ENCODE results near the gene CRYGN. TPM values are rescaled to one million over a fixed set of nuclear protein-coding genes. Genes with fewer than 3 reads are reported as not detected.
A peak's percentile ranks its signal among the peaks of the same experiment; 100 is the strongest.

Gene CRYGN
- total and polyA plus RNA-seq, 2 of the 13 experiments (the other 11 are each of a cell fraction or from before 2014, with no cell fraction given): 0.11 TPM; not detected in 1

DNA sequence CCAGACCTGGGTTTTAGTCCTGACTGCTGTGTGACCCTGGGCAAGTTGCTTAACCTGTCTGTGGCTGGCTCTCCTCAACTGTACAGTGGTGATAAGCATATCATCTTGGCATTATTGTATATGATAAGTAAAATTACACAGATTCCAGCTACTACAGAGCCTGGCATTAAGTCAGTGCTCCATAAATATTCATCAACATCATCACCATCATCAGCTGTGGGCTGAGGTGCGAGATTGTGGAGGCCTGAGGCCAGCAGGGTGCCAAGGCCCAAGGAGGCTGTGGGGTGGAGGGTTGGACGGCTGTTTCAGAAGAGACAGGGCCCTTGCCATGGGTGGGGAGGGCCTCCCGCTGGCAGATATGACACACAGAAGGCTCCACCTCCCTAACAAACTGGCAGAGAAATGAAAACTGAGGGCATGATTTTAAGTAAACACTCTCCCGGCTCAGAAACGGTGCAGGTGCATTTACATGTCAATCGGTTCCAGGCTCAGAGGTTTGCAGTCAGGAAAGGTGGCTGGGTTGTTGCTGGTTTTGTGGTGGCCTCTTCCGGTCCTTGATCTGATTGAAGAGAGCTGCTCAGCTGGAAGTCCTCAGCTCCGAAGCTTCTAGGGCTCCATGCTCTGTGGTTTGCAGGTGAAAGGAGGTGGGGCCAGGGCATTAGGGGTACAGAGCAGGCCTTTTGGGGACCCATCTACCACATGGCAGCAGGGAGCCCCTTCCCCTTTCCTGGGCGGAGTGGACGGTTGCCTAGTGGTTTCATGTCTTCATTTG lies 10.2 kb downstream of the CRYGN start:
- in situ Hi-C loops (cut with HindIII; ENCODE audit: extremely low pct_ligation_motif_present, low pct_unique_long_range_greater_than_20kb) (no loop called here), intact Hi-C loops (cut with micrococcal nuclease; ENCODE audit: unreplicated experiment) (no loop called here)
- Histone ChIP-seq H3K36me3 (replicated peaks in 1 of 2; ENCODE audit: control insufficient read depth in 1 of 2, insufficient read depth in 2 of 2, low read length in 2 of 2) (no peaks in the 10 kb centered on the region), H3K27ac (ENCODE audit: extremely low read length, insufficient read depth, low read length) (no peak overlapping the region), H3K27me3 (ENCODE audit: control insufficient read depth in 1 of 2, insufficient read depth in 2 of 2, low read length in 2 of 2) (peaks cover 6 to 56% of the 10 kb centered on the region in 2 experiments), H3K79me2 (ENCODE audit: insufficient read depth, low read length) (no peaks in the 10 kb centered on the region), H3K4me3 (replicated peaks in 1 of 3; ENCODE audit: insufficient read depth in 1 of 3, low read depth in 2 of 3, low read length in 3 of 3) (no peak overlapping the region), H3K9me3 (ENCODE audit: low read length) (no peaks in the 10 kb centered on the region), H4K20me1 (ENCODE audit: insufficient read depth, low read length) (peaks cover 2% of the 10 kb centered on the region; the same call in 1 of the 2 replicates), H3K4me1 (ENCODE audit: insufficient read depth, low read length) (no peaks in the 10 kb centered on the region), H2AFZ (ENCODE audit: low read length) (no peak overlapping the region), H3K4me2 (ENCODE audit: low read depth, low read length) (no peak overlapping the region), H3K9ac (ENCODE audit: insufficient read depth, low read depth, low read length) (no peak overlapping the region)
- peak; percentile 21; the same call in 1 of the 2 replicates for TF ChIP-seq ZNF768 (CRISPR knock-in tag; IDR thresholded peaks at IDR 0.05)
- no peak for TF ChIP-seq ZIK1 (CRISPR knock-in tag; IDR thresholded peaks at IDR 0.05; ENCODE audit: borderline replicate concordance, low read depth)
- no TSS peak for BruUV-seq (replicated peaks)
- CTCF ChIA-PET (ENCODE audit: low intra/inter-chr PET ratio, low total read pairs): no interaction called here
- POLR2A ChIA-PET: no interaction called here
- FAIRE-seq (no peak), DNase-seq (ENCODE audit: low spot score) (no peak), ATAC-seq (no peak)
- WGBS (ENCODE audit: low lambda C conversion rate): 34% methylated on average over 7 of the region's 10 CpGs

DNA sequence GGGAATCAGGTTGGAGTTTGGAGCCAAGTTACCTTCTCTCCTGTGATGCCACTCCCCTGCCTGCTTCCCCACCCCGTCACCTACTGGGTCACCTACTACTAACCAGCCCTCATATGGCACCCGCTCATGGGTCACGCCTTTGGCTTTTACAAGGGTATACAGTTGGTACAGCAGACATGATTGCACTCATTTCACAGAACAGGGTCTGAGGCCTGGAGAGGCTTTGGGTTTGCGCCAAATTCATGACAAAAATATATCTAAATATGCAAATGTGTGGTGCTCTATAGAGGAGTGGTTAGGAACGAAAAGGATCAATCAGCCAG lies 10.7 kb downstream of the CRYGN start:
- no peaks in the 10 kb centered on the region for H3K4me1 ChIP-seq (ENCODE audit: insufficient read depth, low read length)
- H3K4me3 ChIP-seq (replicated peaks in 1 of 3; ENCODE audit: insufficient read depth in 1 of 3, low read depth in 2 of 3, low read length in 3 of 3): no peak overlapping the region
- ChIA-PET CTCF (ENCODE audit: low intra/inter-chr PET ratio, low total read pairs) (no interaction called here), POLR2A (no interaction called here)
- H2AFZ ChIP-seq (ENCODE audit: low read length): no peak overlapping the region
- H3K9me3 ChIP-seq (ENCODE audit: low read length): no peaks in the 10 kb centered on the region
- FAIRE-seq (no peak), ATAC-seq (no peak), DNase-seq (ENCODE audit: low spot score) (no peak)
- intact Hi-C loops (cut with micrococcal nuclease; ENCODE audit: unreplicated experiment): no loop called here
- TF ChIP-seq MLLT10 (CRISPR knock-in tag; IDR thresholded peaks at IDR 0.05) (no peak), SUZ12 (IDR thresholded peaks at IDR 0.05; ENCODE audit: low read depth, low read length) (no peak), SP5 (CRISPR knock-in tag; IDR thresholded peaks at IDR 0.05; ENCODE audit: borderline replicate concordance, low read depth) (no peak), ZKSCAN5 (CRISPR knock-in tag; IDR thresholded peaks at IDR 0.05) (no peak), HCFC1 (IDR thresholded peaks at IDR 0.05; ENCODE audit: low read depth, low read length) (no peak)
- BruUV-seq (replicated peaks): no TSS peak
- H4K20me1 ChIP-seq (ENCODE audit: insufficient read depth, low read length): peaks cover 2% of the 10 kb centered on the region; the same call in 1 of the 2 replicates
- H3K36me3 ChIP-seq (replicated peaks in 1 of 2; ENCODE audit: control insufficient read depth in 1 of 2, insufficient read depth in 2 of 2, low read length in 2 of 2): no peaks in the 10 kb centered on the region
- no peaks in the 10 kb centered on the region for H3K79me2 ChIP-seq (ENCODE audit: insufficient read depth, low read length)
- no peak overlapping the region for H3K9ac ChIP-seq (ENCODE audit: insufficient read depth, low read depth, low read length)
- H3K27me3 ChIP-seq (ENCODE audit: control insufficient read depth in 1 of 2, insufficient read depth in 2 of 2, low read length in 2 of 2): peaks cover 8 to 58% of the 10 kb centered on the region in 2 experiments
- WGBS (ENCODE audit: low lambda C conversion rate): 72% methylated on average over 3 of the region's 5 CpGs
- in situ Hi-C loops (cut with HindIII; ENCODE audit: extremely low pct_ligation_motif_present, low pct_unique_long_range_greater_than_20kb): no loop called here
- H3K27ac ChIP-seq (ENCODE audit: extremely low read length, insufficient read depth, low read length): no peak overlapping the region
- H3K4me2 ChIP-seq (ENCODE audit: low read depth, low read length): no peak overlapping the region
